Fibroblast of lung (primary cell): Measurements from ENCODE around the gene PTOV1. TPM values are rescaled to one million over a fixed set of nuclear protein-coding genes. Genes with fewer than 3 reads are reported as not detected.
A peak's percentile ranks its signal among the peaks of the same experiment; 100 is the strongest.

Experiments used
- DNase-seq, 2 donors: peaks; one replicate each; pipeline versions ENCODE4 v3.0.0 to v3.0.0-alpha.2; 2010; ENCODE audit warnings: low read depth in 2 of 2
- H2AFZ ChIP-seq: 2 replicates; pipeline ENCODE4 v1.5.1; 2012; ENCODE audit warnings: low read length, control low read depth, inconsistent platforms
- H3K27ac ChIP-seq: 2 replicates; pipeline ENCODE4 v1.5.1; 2011; ENCODE audit warnings: low read length, control low read depth; ENCODE audit not compliant: insufficient read depth
- H3K27me3 ChIP-seq: 2 replicates; pipeline ENCODE4 v1.5.1; 2011; ENCODE audit warnings: mild to moderate bottlenecking, low read length; ENCODE audit not compliant: control insufficient read depth, insufficient read depth
- H3K36me3 ChIP-seq: 2 replicates; pipeline ENCODE4 v1.5.1; 2011; ENCODE audit warnings: low read length; ENCODE audit not compliant: control insufficient read depth, insufficient read depth
- H3K4me1 ChIP-seq: 2 replicates; pipeline ENCODE4 v1.5.1; 2011; ENCODE audit warnings: low read length; ENCODE audit not compliant: control insufficient read depth, insufficient read depth; ENCODE audit errors: extremely low read depth
- H3K4me2 ChIP-seq: 2 replicates; pipeline ENCODE4 v1.5.1; 2011; ENCODE audit warnings: low read length, control low read depth; ENCODE audit not compliant: insufficient read depth; ENCODE audit errors: extremely low read depth
- H3K4me3 ChIP-seq, 4 experiments: fragments of 200-600 bp in 1 of 4; sonication (generic) in 1 of 4; replicated peaks in 1 of 4; 2 replicates each; pipeline ENCODE4 v1.5.1; 2011 to 2016; ENCODE audit warnings: low read length in 4 of 4, low read depth in 3 of 4, mild to moderate bottlenecking in 3 of 4, control low read depth in 2 of 4, inconsistent platforms in 1 of 4, mixed read lengths in 1 of 4; ENCODE audit not compliant: insufficient read depth in 1 of 4; ENCODE audit errors: control extremely low read depth in 1 of 4
- H3K79me2 ChIP-seq: 2 replicates; pipeline ENCODE4 v1.5.1; 2012; ENCODE audit warnings: mild to moderate bottlenecking, low read length, inconsistent platforms; ENCODE audit not compliant: control insufficient read depth, insufficient read depth
- H3K9ac ChIP-seq: 2 replicates; pipeline ENCODE4 v1.5.1; 2011; ENCODE audit warnings: mild to moderate bottlenecking, low read length, control low read depth; ENCODE audit not compliant: insufficient read depth
- H3K9me3 ChIP-seq: 2 replicates; pipeline ENCODE4 v1.5.1; 2012; ENCODE audit warnings: low read depth, low read length; ENCODE audit not compliant: control insufficient read depth, insufficient read depth
- H4K20me1 ChIP-seq: 2 replicates; pipeline ENCODE4 v1.5.1; 2011; ENCODE audit warnings: low read length; ENCODE audit not compliant: control insufficient read depth, insufficient read depth; ENCODE audit errors: extremely low read depth
- EZH2 ChIP-seq: IDR thresholded peaks from 2 replicates; pipeline ENCODE4 v1.5.1; 2012; ENCODE audit warnings: low read length, control low read depth, mild to moderate bottlenecking; ENCODE audit errors: missing control alignments
- polyA plus RNA-seq, 2 donors: library from polyadenylated mRNA; depleted of rRNA in 1 of 2; stranded (reverse) in 1 of 2; unstranded in 1 of 2; fragments of >200 nt; gene quantifications; 2 replicates each; pipeline ENCODE4 v1.2.1, GENCODE V29; 2011 to 2012; ENCODE audit warnings: missing spikeins in 1 of 2
- total RNA-seq: library from RNA; depleted of rRNA; stranded (reverse); fragments of >200 nt; gene quantifications from 2 replicates; pipeline ENCODE4 v1.2.1, GENCODE V29; 2014
- TF ChIP-seq, protein P1 (sequence below), 2 donors: IDR thresholded peaks in 1 of 2; conservative IDR thresholded peaks in 1 of 2; 1 replicate in 1 of 2; 2 replicates in 1 of 2; pipeline ENCODE4 v1.5.1; 2011 to 2012; ENCODE audit warnings: low read length in 2 of 2, control low read depth in 1 of 2, inconsistent platforms in 1 of 2, low read depth in 1 of 2, mild to moderate bottlenecking in 1 of 2

Gene PTOV1
- total and polyA plus RNA-seq, 2 donors (not counting 1 experiment from before 2014, with no cell fraction given): 41.1 to 56.0 TPM

DNA sequence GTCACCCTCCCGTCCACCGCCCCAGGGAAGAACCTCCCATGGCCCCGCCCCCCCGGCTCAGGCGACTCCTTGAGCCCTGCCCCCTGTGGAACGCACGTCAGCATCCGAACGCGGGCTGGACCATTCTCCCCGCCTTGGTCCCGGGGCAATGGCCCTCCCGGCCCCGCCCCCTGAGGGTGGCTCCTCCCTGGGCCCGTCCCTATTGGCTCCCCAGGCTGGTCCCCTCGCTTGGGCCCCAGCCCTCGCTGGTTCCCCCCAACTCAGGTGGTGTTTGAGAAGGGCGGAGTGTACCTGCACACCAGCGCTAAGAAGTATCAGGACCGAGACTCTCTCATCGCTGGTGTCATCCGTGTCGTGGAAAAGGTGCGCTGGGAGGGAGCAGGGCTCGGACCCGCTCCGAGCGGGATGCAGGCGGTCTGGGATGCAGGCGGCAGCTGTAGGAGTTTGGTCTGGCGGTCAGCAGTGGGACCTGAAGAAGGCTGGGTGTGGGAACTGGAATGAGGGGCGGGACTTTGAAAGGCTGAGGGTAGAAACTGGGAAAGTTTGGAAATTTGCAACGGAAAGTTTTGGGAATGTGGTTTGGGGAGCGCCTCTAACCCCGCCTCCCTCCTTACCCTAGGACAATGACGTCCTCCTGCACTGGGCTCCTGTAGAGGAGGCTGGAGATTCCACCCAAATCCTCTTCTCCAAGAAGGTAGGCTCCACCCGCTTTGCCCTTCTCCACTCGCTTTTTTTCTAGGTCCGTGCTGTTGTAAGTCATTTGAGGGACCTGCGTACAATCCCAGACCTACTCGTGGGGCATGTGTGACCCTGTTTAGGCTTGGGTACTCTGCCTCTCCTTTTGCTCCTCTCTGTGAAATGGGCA, 27.2 kb downstream of the PTOV1 start:
- no peaks in the 10 kb centered on the region for H4K20me1 ChIP-seq
- peak overlapping the region; percentile 85 to 98 (median 92) for H3K4me3 ChIP-seq
- peak; percentile 95 to 97 for DNase-seq
- H3K79me2 ChIP-seq: peaks cover 22% of the 10 kb centered on the region
- TF ChIP-seq, protein P1, sequence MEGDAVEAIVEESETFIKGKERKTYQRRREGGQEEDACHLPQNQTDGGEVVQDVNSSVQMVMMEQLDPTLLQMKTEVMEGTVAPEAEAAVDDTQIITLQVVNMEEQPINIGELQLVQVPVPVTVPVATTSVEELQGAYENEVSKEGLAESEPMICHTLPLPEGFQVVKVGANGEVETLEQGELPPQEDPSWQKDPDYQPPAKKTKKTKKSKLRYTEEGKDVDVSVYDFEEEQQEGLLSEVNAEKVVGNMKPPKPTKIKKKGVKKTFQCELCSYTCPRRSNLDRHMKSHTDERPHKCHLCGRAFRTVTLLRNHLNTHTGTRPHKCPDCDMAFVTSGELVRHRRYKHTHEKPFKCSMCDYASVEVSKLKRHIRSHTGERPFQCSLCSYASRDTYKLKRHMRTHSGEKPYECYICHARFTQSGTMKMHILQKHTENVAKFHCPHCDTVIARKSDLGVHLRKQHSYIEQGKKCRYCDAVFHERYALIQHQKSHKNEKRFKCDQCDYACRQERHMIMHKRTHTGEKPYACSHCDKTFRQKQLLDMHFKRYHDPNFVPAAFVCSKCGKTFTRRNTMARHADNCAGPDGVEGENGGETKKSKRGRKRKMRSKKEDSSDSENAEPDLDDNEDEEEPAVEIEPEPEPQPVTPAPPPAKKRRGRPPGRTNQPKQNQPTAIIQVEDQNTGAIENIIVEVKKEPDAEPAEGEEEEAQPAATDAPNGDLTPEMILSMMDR (conservative IDR thresholded peaks at IDR 0.05 in 1 of 2, IDR thresholded peaks at IDR 0.05 in 1 of 2; ENCODE audit: low read depth in 1 of 2, low read length in 2 of 2): no peak
- TF ChIP-seq EZH2: no peak
- H3K4me2 ChIP-seq: peak overlapping the region; percentile 93
- H2AFZ ChIP-seq: peak overlapping the region; percentile 93
- H3K4me1 ChIP-seq: peaks cover 4% of the 10 kb centered on the region
- no peaks in the 10 kb centered on the region for H3K9me3 ChIP-seq
- peaks cover 36% of the 10 kb centered on the region for H3K36me3 ChIP-seq
- H3K27me3 ChIP-seq: no peaks in the 10 kb centered on the region
- peak overlapping the region; percentile 98 for H3K9ac ChIP-seq
- peak overlapping the region; percentile 94 for H3K27ac ChIP-seq

DNA sequence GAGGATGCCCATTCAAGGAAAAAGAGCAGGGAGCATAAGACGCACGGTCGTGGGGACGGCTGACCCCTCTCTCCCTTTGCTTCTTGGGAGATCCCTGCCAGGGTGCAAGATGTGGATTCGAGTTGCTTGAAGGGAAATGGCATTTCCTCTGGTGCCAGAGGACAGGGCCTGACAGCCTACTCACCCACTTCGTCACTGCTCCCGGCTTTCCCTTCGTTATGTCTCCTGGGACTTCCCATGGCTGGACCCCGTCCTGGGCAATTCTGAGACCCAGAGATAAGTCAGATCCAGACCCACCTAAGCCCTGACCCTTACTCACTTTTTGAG, 27.7 kb downstream of the PTOV1 start:
- TF ChIP-seq EZH2: no peak
- TF ChIP-seq, protein P1 (conservative IDR thresholded peaks at IDR 0.05 in 1 of 2, IDR thresholded peaks at IDR 0.05 in 1 of 2; ENCODE audit: low read depth in 1 of 2, low read length in 2 of 2): no peak
- Histone ChIP-seq H3K9ac (peak overlapping the region; percentile 98), H3K36me3 (peaks cover 40% of the 10 kb centered on the region), H3K4me3 (peak overlapping the region; percentile 85 to 98 (median 92)), H3K79me2 (peaks cover 22% of the 10 kb centered on the region), H3K4me2 (peak overlapping the region; percentile 93), H3K27ac (peak overlapping the region; percentile 94), H3K9me3 (no peaks in the 10 kb centered on the region), H2AFZ (no peak overlapping the region), H4K20me1 (no peaks in the 10 kb centered on the region), H3K27me3 (no peaks in the 10 kb centered on the region), H3K4me1 (peaks cover 4% of the 10 kb centered on the region)
- DNase-seq: no peak

DNA sequence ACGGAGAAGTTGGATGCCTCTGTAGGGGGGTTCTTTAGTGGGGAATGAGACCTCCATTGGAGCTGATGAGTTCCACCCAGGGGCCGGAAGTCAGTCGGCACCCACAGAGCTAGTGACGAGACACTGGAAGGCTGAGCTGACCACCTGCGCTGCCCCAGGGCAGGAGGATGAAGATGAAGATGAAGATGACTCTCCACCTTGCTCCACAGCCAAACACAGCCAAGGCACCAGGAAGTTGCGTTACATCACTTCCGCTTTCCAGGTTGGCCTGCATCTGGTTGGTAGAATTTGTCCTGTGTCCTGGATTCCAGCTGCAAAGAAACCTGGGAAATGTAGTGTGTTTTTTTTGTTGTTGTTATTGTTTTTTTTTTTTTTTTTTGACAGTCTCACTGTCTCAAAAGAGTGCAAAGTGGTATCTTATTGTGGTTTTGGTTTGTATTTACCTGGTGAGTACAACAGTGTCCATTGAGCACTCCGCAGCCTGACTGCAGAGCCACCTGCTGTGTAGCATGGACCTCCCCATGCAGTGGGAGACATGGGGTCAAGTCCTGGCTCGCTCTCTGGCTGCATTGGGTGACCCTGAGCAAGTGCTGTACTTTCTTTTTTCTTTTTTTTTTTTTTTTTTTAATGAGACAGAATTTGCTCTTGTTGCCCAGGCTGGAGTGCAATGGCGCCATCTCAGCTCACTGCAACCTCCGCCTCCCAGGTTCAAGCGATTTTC, 28.4 kb downstream of the PTOV1 start:
- Histone ChIP-seq H3K9me3 (no peaks in the 10 kb centered on the region), H3K9ac (no peak overlapping the region), H4K20me1 (no peaks in the 10 kb centered on the region), H3K27ac (no peak overlapping the region), H3K36me3 (peaks cover 45% of the 10 kb centered on the region), H3K79me2 (peaks cover 20% of the 10 kb centered on the region), H3K4me2 (no peak overlapping the region), H3K4me3 (no peak overlapping the region), H3K27me3 (no peaks in the 10 kb centered on the region), H2AFZ (no peak overlapping the region), H3K4me1 (peaks cover 4% of the 10 kb centered on the region)
- DNase-seq: no peak
- no peak for TF ChIP-seq EZH2
- TF ChIP-seq, protein P1 (conservative IDR thresholded peaks at IDR 0.05 in 1 of 2, IDR thresholded peaks at IDR 0.05 in 1 of 2; ENCODE audit: low read depth in 1 of 2, low read length in 2 of 2): no peak
